DMS 273 (cell line): Measurements from ENCODE around the gene TXNRD2.
A peak's percentile ranks its signal among the peaks of the same experiment; 100 is the strongest.
"Not testable (repeated sequence)": the region's sequence is repeated elsewhere in the genome, so short reads cannot be mapped to it uniquely, and the experiment has no call there.

Experiments used
- DNase-seq: peaks from one replicate; lab custom pipeline; 2025; ENCODE audit not compliant: unreplicated experiment; lab: John Stamatoyannopoulos, UW

Gene TXNRD2

DNA sequence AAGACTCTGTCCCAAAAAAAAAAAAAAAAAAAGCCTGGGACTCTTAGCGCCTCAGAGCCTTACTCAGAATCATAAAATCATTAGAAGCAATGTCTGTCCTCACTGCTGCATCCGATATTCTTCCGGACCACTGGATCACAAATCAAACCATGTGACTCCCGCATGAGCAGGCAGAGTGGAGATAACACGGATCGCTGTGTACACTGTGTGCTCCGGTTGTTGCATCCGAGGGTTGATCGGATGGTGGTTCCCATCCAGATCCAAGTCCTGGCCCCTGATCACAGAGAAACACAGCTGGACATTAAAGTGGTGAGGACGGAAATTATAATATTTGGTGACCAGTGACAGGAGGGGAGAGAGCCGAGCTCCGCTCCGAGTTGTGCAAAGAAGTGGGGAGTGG lies 9.7 kb upstream of the TXNRD2 start:
- no peak for DNase-seq

- no peak for DNase-seq
Measured at GRCh38 chr22:19948057-19948760, 6.6 kb upstream of the TXNRD2 start.

DNA sequence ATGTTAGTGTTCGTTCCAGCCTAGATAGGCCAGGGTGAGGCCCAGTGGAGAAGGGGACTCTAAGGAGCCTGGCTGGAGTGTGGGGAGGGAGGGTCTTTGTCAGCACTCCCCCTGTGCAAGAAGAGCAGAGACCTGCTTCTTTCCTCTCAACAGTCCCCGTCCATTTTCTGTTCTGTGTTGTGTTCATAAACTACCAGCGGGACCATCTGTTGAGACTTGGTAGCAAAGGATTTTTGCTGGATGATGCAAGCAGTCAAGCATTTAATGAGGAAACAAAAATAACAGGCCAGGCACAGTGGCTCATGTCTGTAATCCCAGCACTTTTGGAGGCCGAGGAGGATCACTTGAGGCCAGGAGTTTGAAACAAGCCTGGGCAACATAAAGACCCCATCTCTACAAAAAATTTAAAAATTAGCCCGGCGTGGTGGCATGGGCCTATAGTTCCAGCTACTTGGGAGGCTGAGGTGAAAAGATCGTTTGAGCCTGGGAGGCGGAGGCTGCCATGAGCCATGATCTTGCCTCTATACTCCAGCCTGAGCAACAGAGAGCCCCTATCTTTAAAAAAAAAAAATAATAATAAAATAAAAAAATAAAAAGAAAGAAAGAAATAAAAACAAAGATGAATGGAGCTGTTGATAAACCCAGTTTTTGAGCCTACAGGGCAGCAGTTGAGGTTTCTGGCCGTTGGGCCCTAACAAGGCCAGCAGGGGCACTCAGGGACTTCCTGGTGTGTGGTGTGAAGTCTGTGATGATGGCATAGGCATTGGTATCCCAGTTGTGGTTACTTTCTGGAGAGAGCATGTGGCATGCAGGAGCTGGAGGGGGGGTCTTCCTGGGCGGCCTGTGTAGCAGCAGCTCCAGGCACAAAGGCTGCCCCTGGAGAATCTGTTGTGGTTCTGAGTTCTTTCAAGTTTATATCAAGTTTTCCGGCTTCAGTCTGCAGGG lies 1.7 kb upstream of the TXNRD2 start:
- peak; percentile 89 for DNase-seq

DNA sequence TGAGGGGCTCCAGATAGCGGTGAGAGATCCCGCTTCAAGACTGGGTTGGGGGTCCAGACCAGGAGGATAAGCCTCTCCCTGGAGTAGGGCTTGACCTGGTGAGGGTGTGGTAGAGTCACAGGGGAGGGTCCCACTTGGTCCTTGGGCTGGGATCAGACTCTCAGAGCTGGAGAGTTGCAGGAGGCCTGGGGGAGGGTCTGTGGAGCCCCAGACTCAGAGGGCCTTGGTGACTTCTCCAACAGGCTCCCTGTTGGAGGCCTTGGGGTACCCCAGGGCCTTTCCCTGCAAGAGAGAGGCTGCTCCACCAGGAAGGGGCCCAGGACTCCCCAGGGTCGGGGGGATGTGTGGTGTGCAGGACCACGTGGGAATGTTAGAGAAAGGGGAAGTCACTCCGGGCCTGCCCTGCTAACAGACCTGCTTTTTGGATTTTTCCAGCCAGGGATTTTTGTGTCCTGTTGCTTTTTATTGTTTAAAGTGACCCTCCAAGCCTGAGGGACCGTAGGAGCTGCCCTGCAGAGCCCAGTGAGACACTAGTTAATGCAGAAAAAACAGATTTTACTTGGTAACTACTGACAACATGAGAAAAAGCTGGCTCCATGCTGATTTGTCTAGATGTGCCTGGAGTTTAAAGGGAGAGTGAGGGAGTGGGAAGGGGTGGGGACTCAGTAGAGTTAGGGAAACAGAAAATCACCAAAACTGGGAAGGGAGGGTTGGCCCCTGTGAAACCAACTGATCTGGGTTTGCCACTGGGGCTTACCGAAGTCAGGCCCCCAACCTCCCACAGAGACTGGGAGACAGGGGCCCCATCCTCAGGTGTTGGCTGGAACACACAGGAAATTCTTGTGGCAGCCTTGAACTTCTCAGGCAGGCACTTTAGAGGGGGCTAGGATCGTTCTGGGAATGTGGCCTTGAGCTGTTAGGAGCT lies 801 bp upstream of the TXNRD2 start:
- peak; percentile 81 for DNase-seq

- no peak for DNase-seq
Measured at GRCh38 chr22:19940536-19941364, 868 bp downstream of the TXNRD2 start.

DNA sequence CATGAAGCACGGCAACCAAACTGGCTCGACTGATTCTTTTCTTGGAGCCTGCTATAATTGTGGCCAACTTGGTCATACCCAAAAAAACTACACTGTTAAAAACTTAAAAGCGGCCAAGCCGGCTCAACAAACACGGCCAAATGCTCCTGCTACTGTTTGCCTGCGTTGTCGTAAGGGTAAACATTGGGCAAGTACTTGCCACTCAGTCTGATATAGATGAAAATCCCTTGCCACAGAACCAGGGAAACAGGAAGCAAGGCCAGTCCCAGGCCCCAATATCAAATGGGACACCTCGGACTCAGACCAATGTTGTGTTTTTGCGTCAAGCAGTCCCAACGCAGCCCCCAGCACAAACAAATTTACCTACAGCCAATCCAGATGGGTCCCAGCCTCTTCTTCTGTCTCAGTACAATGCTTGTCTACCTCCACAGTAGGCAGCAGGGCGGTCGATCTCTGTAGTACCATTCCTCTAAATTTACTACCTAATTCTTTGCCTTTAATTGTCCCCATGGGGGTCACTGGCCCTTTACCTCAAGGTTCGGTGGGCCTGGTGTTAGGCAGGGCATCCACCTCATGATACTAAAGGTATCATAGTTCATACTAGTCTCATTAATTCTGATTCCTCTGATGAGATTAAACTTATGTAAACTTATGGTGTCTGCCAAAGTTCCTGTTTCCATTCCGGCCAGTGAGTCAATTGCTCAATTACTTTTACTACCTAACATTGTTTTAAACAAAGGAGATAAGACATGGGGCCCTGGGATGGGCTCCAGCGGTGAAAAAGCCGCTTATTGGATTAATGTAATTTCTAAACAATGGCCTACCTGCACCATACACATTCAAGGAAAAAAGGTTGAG lies 3.8 kb downstream of the TXNRD2 start:
- DNase-seq, result no peak

DNA sequence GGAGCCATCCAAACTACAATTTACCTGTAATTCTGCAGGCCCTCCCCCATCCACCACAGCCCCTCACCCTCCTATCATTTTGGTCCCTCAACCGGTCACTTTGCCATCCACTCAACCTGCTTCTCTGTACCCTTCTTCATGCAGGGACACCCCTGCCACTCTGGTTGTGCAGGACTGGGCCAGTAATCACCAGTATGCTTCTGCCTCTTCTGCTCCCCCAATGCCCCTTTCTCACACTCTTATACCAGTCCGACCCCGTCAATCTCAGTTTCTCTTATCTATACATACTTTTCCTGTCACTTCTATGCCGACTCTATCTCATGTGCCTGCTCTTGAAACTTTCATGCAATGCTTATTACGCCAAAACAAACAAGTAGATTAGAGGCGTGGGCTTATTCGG lies 5.1 kb downstream of the TXNRD2 start:
- DNase-seq, result no peak

DNA sequence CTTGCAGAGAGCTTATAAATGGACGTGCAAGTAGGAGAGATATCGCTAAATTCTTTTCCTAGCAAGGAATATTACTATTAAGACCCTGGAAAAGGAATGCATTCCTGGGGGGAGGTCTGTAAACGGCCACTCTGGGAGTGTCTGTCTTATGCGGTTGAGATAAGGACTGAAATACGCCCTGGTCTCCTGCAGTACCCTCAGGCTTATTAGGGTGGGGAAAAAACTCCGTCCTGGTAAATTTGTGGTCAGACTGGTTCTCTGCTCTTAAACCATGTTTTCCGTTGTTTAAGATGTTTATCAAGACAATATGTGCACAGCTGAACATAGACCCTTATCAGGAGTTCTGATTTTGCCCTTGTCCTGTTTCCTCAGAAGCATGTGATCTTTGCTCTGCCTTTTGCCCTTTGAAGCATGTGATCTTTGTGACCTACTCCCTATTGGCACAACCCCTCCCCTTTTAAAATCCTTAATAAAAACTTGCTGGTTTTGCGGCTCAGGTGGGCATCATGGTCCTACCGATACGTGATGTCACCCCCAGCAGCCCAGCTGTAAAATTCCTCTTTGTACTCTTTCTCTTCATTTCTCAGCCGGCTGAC lies 6.4 kb downstream of the TXNRD2 start:
- DNase-seq, result not testable (repeated sequence)

DNA sequence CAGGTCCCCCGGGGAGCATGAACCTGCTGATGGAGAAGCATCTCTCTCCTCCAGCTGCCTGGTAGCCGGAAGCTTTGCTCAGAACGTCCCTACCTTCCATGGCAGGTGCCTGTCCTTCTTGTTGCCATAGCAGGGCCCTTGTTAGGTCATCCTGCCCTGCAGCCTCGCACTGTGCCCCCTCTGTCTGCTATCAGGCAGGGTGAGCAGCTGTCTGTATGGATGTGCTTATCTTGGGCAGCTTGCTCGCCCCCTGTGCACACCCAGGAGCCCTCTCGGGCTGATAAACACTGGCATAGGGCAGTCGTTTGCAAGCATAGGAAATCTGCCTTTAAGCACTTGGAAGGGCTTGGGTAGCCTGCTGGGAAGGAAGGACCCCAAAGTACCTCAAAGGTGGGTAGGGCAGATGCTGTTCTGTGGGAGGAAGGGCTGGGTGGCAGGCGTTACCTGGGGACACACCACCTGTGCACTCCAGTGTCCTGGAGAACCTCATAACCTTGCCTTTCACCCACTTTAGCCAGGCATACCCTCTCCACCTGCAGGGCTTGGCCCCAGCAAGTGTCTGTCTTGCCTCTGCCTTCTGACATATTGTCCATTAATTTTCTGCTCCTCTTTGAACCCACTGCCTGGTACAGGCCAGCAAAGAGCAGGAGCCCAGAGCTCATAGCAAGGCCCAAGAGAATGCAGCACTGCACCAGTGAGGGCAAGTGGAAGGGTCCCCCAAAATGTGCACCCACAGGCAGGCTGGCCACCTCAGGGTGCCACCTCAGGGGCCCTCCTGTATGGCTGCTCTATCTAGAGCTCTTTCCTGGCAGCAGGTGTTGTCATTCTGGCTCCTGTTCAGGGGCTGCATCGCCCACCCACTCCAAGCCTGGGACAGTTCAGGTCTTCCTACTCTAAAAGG lies 8.0 kb downstream of the TXNRD2 start:
- DNase-seq, result no peak

DNA sequence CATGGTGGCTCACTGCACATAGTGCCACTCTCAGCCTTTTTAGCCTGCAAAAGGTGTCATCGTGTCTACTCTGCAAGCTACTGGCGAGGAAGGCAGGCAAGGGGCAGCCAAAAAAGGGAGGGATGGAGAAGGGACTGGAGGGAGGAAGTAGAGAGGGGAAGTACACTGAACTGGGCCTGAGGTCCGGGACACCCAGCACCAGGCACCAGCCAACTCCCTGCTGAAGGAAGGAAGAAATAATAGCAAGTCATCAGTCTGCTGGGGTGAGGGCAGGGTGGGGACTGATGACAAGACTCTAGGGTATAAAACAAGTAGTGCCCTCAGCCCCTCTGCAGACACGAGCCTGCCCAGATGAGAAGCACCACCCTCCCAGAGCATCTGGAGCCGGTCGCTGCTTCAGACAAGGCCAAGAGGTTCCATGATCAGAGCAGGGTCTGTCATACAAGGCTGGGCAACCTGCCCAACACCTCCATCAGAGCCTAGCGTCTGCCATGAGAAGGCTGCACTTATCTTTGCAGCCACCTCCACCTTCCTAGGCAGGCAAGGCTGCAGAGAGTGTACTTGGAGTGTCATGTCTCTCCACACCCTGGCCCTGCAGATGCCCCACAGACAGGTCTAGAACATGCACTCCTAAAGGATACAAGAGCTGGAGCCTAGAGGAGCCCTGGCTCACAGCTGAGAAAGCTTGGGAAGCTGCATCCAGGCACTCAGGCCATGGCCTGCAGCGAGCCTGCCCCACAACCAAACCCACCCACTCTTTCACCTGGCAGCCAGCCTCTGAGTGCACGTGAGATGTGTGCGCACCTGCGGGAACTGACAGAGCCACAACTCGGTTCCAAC lies 9.0 kb downstream of the TXNRD2 start:
- peak; percentile 42 for DNase-seq

DNA sequence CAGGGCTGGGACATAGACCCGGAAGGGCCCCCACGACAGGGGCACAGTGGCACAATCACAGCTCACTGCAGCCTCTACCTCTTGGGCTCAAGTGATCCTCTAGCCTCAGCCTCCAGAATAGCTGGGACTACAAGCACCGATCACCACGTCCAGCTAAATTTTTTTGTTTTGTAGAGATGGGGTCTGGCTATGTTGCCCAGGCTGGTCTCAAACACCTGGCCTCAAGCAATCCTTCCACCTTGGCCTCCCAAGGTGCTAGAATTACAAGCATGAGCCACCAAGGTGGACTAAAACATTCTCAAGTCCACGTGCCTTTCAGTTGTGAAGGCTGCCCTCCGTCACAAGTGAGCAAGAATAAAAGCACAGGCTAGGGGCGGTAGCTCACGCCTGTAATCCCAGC lies 10.1 kb downstream of the TXNRD2 start:
- DNase-seq, result no peak

- no peak for DNase-seq
Measured at GRCh38 chr22:19930551-19931486, 10.8 kb downstream of the TXNRD2 start.

GRCh38 chr22:19929586-19930550 lies 11.8 kb downstream of the TXNRD2 start:
- DNase-seq, result no peak

DNA sequence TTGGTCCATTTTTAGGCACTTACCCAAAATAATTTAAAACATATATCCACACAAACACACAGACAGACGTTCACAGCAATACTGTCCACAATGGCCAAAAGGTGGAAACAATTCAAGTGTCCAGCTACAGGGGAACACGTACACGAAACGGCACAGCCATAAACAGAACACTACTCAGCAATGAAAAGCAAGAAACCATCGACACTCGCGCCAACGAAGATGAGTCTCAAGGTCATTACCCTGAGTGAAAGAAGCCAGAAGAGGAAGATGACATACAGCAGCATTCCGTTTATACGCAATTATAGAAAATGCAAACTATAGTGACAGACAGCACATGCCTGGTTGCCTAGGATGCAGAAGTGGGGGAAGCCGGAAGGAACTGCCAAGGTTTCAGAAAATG lies 13.4 kb downstream of the TXNRD2 start:
- DNase-seq, result no peak

DNA sequence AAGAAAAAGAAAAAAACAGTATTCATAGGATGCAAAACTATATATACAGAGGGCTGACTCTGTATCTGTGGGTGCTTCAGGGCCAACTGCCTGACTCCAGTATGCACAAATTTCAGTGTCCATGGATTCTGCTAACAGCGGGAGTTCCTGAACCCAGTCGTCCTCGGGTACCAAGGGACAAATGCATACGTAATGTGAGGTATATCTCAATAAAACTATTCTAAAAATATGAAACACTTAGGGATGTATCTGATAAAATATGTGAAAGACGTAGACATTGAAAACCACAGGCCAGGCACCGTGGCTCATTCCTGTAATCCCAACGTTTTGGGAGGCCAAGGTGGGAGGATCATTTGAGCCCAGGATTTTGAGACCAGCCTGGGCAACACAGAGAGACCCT lies 13.9 kb downstream of the TXNRD2 start:
- no peak for DNase-seq
